ENCODE data around the gene RNF187. TPM values are rescaled to one million over a fixed set of nuclear protein-coding genes. Genes with fewer than 3 reads are reported as not detected.

Gene RNF187
- 31.4 and 32.8 TPM in 2 replicates for total RNA-seq

DNA sequence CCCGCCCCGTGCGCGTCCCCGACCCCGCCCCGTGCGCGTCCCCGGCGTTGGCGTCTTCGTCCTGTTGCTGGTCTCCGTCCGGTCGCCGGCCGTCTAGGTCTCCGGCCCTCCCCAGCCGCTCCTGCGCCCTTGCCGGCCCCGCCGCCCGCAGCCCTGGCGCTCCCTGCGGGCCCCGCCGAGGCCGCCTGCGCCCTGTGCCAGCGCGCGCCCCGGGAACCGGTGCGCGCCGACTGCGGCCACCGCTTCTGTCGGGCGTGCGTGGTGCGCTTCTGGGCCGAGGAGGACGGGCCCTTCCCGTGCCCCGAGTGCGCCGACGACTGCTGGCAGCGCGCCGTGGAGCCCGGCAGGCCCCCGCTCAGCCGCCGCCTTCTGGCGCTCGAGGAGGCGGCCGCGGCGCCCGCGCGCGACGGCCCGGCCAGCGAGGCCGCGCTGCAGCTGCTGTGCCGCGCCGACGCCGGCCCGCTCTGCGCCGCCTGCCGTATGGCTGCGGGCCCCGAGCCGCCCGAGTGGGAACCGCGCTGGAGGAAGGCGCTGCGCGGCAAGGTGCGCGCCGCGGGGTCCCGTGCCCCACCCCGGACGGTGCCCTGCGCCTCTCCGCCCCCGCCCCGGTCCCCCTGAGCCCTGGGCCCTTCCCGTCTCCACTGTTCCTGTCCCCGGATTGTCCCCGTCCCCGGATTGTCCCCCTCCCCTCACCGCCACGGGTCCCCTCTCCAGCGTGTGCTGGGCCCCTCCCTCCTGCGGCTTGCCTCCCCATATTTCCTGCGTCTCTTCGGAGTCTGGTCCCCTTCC, at the start of gene RNF187:
Gene RNF187 (plus strand): TSS at position 47 of the 789 bp plus-strand sequence.

Other genes with a start within 250 kb of the RNF187 start
- 24.7 and 27.9 TPM in 2 replicates for gene TRIM11, start 80.5 kb upstream of the RNF187 start, total RNA-seq
- gene TRIM17, start 70.5 kb upstream of the RNF187 start, total RNA-seq: 0.34 and 0.45 TPM in 2 replicates
- gene RHOU, start 248.1 kb downstream of the RNF187 start, total RNA-seq: 0.67 and 1.0 TPM in 2 replicates